Inferior parietal cortex (tissue), 1 donor: ENCODE data around the gene XPC.

Experiments used
- DNase-seq: peaks from one replicate; pipeline ENCODE4 v3.0.0-alpha.2; 2016; ENCODE audit errors: extremely low spot score

Gene XPC

DNA sequence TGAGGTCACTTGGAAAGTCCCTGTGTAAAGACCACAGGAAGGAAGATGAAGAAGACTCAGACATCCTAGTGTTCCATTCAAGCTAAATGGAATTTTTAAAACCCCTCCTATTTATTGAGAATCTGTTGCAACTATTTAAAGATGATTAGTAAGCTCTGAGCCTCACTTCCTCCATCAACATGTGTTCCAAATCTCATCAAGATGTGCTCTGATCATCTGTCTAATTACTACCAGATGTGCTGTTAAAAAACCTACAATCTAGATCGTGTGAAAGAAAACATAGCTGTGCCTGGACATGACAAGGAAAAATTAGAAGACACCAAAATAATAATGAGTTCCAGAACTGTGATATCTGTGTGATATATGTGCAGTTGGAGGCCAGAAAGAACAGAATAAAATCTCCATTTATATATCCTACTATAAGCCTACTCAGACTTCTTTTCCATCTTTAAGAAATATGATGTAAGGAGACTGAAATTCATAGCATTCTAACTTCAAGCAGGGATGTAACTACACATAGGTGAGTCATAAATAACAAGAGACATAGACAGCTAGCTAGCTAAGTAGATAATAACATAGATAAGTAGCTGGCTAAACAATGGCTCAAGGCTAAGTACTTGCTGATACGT is 7.8 kb downstream of the XPC start:
- DNase-seq: no peak

DNA sequence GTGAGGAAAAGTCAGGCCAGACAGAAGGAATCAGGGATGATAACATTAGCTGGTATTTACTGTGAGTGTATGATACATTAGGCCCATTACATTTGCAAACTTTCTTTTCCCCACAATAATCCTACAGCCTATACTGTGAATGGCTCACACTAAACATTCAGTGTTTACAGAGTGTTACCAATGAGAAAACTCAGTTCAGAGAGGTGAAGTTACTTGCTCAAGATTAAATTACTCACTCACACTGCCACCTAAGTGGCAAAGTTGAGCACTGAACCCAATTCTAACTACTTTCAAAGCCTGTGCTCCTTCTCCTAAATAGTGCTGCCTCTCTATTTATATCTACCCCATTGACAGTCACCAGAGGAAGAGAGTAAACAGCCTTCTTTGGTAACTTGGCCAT is 8.5 kb downstream of the XPC start:
- no peak for DNase-seq

DNA sequence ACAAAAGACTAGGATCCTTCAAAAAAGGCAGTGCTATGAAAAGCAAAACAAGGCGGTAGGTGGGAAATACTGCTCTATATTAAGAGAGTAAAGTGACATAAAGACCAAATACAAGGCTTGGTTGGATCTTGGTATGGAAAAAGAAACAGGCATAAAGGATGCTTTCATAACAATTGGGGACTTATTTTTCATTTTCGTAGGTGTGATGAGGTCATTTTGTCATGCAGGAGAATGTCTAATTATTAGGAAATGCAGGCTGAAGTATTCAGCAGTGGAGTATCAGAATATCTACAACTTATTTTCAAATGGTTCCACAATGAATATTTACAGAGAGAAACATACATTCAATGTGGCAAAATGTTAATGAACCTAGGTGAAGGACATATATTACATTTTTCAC is 9.0 kb downstream of the XPC start:
- DNase-seq: no peak

DNA sequence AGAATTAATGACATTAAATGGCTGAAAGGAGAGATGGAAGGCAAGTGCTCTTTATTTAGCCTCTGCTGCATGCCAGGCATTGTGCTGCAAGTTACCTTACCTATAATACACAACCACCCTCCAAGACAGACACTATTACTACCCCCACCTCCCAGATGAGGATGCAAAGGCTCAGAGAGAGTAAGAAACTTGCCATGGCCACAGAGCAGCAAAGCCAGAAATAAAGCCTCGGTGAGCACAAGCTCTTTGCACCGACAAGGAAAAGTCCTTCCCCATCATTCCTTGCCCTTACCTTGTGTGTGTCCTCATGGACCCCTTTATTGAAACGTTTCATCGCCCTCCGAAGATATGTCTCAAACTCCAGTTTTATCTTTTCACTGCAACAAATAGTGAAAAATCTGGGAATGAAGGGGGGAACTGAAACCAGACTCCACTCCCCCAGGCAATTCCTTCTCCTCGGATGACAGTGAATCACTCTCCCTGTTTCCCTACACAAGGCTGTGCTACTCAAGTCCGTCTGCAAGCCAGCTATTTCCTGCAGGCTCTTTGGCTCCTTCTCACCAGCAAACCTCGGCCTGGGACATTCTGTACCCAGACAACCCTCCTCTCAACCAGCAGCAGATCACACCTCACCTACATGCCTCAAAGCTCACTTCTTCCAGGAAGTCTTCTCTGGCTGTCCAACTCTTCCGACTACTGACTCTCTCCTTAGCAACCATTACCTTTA is 11.4 kb downstream of the XPC start:
- DNase-seq: no peak

DNA sequence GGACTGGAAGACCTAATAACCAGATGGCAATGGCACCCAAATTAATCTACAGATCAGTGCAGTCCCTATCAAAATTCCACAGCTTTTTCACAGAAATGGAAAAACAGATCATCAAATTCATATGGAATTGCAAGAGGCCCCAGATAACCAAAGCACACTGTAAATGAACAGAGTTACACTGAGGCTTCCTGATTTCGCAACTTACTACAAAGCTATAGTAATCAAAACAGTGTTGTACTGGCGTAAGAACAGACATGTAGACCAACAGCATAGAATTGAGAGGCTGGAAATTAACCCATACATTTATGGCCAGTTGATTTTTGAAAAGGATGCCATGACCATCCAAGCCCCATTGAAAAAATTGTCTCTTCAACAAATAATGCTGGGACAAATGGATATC is 16.2 kb downstream of the XPC start:
- no peak for DNase-seq

DNA sequence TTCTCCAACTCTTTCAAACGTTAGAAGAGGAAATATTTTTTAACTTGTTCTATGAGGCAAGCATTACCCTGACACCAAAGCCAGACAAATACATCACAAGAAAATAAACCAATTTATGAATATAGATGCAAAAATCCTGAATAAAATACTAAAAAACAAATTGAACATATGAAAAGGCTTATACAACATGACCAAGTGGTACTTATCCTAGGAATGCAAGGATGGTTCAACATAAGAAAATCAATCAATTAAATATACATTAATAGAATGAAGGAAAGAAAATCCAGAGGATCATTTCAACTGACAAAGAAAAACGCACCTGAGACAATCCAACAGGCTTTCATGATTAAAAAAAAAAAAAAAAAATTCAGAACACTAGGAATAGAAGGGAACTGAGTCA is 17.1 kb downstream of the XPC start:
- no peak for DNase-seq

DNA sequence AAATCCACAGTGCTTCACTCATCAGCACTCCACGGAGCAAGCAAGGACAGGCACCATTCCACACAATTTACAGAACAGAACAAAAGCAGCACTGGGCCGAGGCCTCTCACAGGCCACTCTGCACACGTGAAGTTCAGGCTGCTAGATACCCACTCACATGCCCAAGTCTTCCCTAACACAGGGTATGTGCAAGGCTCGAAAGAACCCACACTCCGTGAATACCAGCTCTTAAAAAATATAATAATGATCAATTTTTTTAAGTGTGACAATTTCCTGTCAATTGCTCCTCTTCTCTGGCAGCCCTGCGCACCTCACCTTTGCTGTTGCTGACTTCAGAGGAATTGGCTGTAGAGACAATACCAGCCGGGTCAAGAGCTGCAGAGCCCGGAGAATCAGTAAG is 19.0 kb downstream of the XPC start:
- no peak for DNase-seq

DNA sequence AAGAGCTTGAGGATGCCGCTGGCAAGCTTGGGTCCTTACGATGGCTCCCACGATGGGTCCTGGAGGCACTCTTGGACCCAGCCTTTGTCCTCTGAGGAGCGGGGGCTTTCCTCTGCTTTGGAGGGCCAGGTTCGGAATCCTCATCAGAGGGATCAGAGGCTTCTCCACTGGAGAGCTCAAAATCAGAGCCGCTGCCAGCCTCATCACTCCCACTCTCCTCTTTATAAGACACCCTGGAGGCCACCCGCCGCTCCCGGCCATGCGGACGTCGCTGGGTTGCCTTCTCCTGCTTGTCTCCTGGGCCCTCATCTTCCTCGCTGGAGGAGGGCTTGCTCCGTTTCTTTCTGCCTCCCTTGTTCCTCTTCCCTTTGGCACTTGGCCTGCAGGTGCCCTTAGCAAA is 20.0 kb downstream of the XPC start:
- DNase-seq: no peak

DNA sequence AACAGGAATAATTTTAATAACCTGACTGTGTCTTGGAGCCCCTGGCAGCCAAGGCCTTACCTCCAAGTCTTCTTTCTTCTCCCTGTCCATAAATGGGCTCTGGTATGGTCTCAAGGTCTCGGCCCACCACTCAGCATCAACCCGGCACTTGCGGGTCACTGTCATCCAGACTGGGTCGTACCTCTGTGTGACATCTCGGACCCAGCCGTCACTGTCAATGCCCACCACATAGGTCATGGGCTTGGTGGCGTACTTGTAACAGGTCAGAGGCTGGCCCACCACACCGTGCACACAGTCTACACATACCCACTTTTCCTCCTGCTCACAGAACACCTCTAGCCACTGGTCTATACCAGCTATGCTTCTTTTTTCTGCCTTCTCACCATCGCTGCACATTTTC is 20.4 kb downstream of the XPC start:
- DNase-seq: no peak

DNA sequence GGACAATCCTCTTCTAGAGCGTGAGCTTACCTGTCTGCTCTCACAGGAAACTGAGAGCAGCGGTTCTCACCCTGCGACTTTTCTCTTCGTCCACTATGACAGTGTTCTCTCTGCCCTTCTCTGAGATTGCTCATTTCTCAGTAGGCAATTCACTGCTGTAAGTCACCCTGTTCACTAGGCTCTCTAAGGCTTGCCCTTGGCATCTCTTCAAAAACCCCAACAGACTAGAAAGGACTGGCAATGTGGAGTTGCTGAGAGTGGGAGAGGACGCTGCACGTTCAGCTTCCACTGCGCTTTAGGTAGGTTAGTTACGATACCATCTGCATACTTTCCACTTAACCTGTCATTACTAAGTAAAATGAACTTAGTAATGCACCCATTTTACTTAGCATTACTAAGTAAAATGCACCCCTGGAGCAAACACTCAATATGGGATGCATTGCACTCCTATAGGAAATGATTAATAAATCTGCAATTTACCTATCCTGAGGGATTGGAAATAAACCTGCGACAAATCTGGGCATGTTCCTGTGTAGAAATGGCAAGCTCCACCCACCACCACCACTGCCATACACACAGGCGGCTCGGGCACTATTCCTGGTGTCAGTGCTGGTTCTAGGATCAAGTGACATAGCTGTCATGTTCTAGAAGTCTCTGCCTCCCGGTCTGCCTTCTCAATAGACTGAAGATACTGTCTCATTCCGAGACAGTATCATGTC is 21.4 kb downstream of the XPC start:
- no peak for DNase-seq

DNA sequence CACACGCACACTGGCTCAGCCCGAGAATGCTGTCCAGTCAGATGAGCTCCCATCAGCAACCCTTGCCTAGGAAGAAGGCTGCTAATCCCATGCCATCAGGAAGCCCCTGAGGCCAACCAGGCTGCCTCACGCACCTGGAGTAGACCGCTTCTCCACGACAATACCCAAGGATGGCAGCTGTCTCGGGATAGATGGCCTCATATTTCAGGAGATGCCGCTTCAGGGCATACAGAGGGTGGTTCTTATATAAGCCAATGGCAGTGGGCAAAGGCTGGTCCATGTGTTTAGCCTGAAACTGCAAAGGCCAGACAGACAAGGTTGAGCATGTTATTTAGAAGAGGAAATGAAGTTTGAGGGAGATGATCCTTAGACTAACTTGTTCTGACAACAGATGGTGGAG is 22.2 kb downstream of the XPC start:
- DNase-seq: no peak

DNA sequence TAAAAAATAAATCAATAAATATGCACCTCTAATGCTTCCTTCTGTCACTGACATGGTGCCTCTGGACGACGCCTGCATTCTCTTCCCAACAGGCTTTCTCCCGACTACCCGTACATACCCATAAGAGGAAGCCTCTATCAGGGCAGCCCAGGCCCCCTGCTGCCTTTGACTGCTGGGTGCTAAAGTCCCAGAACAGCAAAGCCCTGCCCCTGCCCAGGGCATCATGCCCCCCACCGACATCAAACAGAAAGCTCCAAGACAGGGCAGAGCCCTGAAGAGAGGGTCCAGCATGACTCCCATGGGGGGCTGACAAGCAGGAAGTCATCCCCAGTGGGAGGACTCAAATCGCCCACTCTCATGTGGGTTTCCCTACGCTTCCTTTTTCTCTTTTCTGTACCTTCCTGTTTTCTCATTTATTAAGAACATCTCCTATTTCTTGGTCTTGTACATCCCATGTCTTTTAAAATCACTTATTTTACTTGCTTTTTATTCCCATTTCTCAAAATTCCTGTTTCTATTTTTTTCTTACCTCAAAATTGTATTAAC is 23.4 kb downstream of the XPC start:
- DNase-seq: no peak

DNA sequence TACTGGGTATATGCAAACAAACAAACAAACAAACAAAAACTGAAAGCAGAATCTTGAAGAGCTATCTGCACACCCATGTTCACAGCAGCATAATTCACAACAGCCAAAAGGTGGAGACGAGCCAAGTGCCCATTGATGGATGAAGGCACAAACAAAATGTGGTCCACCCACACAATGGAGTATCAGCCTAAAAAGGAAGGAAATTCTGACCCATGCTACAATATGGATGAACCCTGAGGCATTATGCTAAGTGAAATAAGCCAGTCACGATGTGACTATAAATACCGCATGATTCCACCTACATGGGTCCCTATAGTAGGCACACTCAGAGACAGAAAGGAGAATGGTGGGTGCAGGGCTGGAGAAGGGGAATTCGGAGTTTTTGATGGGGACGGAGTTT is 24.1 kb downstream of the XPC start:
- DNase-seq: no peak

DNA sequence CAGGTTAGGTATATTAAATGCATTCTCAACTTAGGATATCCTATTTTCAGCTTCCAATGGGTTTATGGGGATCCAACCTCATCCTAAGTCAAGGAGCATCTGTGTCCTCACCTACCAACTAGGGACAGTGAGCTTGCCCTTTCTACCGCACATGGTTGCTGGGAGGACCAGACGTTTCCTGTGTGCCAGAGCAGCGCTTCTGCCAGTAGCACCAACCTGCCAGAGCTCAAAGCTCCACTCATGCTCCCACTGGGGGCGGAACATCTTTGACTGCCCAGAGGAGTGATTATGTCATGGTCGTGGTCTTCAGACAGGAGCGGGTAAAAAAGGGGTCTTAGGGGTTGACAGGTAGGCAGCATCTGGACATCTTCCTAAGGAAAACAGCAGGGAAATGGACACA is 24.7 kb downstream of the XPC start:
- DNase-seq: no peak

DNA sequence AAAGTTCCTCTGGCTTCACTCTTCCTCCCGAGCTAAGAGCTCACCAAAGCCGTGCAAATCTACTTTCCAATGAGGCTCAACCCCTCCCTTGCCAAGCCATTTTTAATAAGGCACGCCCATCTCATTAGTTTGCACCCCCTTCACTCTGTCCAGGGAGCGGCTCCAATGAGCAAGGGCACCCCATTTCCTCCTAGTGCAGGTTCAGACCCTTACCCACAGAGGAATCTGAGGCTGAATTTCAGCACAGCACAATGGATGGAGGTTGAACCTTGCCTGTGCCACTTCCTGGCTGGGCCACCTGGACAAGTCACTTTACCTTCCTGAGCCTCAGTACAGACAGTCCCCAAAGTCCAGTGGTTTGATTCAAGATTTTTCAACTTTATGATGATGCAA is 25.4 kb downstream of the XPC start:
- DNase-seq: no peak

DNA sequence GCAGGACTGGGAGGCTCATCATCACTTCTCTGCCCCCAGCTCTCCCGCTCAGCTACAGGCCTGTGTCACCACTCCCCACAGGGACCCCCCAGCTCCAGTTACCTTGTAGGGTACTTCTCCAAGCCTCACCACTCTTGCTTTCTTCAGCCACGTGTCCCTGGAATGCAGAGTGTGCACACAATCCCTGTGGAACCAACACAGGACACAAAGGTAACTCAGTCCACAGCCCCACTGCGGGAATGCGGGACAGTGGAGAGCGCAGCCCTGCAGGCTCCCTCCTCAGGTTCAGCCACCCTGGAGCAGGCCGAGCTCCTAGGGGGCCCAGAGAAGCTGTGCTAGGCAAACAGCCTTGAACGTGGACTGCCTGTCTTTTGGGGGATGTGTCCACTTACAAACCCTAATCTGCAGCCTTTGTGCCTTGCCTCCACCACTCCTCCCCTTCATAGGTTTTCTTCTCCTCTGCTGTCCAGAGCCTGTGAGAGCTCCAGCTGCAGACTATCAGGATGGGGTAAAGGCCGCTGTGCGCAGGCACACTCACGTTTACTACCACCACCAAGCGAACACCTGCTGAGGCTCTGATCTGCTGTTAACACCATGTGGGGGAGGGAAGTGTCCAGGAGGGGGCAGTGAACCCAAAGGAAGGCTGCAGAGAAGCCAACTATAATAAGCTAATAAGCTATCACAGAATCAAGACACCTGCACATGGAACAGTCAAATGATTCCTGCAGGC is 26.0 kb downstream of the XPC start:
- DNase-seq: no peak

DNA sequence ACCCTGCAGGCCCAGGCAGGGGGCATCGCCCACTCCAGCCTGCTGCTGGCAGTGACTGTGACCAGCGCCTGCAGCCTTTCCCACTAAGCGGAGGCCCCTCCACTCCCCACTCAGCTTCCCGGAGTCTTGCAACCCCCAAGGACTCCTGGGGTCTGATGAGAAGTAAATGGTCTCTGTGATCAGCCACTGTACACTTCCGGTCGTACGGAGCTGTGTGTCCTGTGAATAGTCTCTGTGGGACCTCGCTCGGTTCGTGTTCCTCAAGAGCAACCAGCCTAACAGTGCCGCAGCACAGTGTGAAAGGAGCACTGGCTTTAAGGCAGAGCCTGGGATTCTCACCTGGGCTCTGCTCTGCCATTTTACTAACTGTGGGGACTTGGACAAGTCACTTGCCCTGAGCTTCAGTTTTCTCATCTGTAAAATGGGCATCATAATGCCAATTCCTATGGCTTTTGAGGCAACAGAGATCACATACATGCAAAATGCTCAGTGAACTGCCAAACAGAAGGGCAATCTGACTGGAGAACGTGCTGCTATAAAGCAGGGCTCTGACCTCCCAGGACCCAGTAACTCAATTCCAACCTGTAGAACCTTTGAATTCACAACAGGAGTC is 26.8 kb downstream of the XPC start:
- DNase-seq: no peak

DNA sequence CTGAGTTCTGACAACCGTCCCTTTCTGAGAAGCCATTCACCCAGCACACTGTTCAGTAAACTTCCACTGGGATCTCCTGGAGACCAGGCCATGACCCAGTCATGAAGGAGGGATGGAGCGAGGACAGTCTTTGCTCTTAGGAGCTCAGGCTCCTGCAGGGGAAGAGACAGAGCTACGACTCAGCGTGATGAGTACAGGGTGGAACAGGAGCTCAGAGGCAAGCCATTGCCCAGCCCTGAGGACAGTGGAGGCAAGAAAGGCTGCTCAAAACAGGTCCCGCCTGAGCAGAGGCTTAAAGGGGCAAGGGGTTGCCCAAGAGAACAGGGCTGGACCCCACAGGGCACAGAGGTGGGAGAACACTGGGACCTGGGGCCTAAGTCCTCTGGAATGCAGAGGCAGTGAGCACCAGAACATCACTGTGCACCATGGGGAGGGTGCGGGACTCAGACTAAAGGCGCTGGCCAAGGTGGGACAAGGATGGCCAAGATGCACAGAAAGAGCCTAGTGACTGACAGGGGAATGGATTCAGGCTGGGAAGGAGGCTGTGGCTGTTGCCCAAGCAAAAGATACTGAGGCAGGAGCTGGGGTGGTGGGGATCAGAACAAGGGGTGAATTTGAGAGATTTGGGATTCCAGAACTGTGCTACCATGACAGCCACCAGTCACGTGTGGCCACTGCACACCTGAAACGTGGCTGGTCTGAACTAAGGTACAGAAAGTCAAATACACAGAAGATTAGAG is 27.7 kb downstream of the XPC start:
- DNase-seq: no peak

DNA sequence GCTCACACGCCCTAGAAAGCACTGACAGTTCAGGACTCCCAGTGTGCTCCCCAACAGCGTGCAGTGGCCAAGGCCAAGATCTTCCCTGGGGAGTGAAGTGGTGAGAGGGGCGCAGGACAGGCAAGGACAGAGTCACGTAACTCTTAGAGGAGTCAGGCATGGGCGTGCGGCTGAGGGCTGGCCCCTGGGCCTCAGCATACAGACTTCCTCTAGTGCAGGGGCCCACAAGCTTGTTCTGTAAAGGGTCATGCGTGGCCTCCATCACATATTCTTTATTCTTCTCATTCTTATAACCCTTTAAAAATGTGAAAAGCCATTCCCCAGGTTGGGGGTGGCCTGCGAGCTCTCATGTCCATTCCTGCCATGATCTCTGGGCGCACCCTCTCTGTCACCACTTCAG is 28.3 kb downstream of the XPC start:
- no peak for DNase-seq

DNA sequence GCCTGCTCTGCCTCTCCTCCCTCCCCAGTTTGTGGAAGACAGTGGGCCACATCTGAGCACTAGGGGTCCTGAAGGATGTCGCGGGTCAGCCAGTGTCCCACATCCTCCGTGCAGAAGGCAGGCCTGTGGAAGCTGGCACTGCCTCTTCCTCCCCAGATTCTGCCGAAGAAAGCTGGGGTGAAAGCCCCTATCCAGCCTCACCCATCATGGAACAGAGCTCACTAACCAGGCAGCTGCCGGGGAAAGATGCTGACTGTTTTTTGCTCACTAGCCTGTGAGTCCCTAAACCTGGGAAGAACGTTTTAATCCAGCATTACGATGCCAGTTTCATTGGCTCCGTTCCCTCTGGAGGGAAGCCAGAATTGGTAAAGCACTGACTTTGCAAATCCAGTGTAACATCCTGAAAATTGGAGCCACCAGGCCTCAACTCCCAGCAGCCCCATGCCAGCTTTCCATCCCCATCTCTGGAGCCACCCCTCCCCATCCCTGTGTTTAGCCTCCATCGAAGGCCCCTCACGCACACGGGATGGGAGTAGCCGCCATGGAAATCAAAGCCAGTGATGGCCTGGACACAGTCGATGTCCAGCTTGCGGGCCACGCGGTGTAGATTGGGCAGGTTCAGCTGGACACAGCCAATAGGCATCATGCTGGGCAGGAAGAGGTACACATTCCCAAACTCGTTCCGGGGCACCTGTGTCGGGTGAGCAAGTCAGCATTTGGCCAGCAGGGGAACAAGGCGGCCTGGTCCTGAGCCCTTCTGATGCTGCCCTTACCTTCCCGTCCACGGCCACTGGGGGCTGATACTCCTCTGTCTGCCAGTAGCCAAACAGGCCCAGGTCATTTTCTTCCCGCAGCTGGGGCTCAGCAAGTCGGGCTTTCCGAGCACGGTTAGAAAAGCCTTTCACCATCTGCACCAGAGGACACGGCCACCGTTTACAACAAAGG is 30.1 kb downstream of the XPC start:
- peak; percentile 34 for DNase-seq
